ENCODE results near the gene CBX4.

CBX4 gene

DNA sequence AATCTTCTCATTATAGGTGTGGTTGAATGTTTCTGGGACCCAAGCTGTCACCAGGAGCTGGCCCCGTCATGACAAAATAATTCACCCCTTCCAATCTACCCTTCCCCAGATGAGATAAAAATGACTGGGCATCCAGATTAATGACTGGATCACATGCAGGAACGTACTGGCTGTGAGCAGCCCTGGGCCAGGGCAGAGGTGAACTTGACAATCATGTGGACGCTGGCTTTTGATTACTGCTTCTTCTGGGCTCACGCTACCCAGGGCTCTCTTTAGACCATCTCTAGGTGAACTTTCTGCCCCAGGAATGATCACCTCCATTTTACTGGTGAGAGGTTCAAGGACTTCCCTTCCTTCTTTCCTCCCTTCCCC lies 18.3 kb downstream of the CBX4 start:
- TF ChIP-seq RARB (CRISPR knock-in tag; IDR thresholded peaks at IDR 0.05) (no peak), BACH2 (CRISPR knock-in tag; IDR thresholded peaks at IDR 0.05; ENCODE audit: borderline replicate concordance) (no peak), ZNF8 (CRISPR knock-in tag; IDR thresholded peaks at IDR 0.05) (no peak), TOX (CRISPR knock-in tag; IDR thresholded peaks at IDR 0.05; ENCODE audit: borderline replicate concordance) (no peak), OSR1 (CRISPR knock-in tag; IDR thresholded peaks at IDR 0.05) (no peak), ZNF70 (CRISPR knock-in tag; IDR thresholded peaks at IDR 0.05) (no peak), ISL1 (CRISPR knock-in tag; IDR thresholded peaks at IDR 0.05) (no peak)
- TF ChIP-seq, protein P1, sequence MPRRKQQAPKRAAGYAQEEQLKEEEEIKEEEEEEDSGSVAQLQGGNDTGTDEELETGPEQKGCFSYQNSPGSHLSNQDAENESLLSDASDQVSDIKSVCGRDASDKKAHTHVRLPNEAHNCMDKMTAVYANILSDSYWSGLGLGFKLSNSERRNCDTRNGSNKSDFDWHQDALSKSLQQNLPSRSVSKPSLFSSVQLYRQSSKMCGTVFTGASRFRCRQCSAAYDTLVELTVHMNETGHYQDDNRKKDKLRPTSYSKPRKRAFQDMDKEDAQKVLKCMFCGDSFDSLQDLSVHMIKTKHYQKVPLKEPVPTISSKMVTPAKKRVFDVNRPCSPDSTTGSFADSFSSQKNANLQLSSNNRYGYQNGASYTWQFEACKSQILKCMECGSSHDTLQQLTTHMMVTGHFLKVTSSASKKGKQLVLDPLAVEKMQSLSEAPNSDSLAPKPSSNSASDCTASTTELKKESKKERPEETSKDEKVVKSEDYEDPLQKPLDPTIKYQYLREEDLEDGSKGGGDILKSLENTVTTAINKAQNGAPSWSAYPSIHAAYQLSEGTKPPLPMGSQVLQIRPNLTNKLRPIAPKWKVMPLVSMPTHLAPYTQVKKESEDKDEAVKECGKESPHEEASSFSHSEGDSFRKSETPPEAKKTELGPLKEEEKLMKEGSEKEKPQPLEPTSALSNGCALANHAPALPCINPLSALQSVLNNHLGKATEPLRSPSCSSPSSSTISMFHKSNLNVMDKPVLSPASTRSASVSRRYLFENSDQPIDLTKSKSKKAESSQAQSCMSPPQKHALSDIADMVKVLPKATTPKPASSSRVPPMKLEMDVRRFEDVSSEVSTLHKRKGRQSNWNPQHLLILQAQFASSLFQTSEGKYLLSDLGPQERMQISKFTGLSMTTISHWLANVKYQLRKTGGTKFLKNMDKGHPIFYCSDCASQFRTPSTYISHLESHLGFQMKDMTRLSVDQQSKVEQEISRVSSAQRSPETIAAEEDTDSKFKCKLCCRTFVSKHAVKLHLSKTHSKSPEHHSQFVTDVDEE (CRISPR knock-in tag; IDR thresholded peaks at IDR 0.05), result no peak
- TF ChIP-seq, protein P2, sequence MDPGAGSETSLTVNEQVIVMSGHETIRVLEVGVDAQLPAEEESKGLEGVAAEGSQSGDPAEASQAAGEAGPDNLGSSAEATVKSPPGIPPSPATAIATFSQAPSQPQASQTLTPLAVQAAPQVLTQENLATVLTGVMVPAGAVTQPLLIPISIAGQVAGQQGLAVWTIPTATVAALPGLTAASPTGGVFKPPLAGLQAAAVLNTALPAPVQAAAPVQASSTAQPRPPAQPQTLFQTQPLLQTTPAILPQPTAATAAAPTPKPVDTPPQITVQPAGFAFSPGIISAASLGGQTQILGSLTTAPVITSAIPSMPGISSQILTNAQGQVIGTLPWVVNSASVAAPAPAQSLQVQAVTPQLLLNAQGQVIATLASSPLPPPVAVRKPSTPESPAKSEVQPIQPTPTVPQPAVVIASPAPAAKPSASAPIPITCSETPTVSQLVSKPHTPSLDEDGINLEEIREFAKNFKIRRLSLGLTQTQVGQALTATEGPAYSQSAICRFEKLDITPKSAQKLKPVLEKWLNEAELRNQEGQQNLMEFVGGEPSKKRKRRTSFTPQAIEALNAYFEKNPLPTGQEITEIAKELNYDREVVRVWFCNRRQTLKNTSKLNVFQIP (CRISPR knock-in tag; IDR thresholded peaks at IDR 0.05; ENCODE audit: borderline replicate concordance, low read depth), result no peak
- ATAC-seq, result no peak

DNA sequence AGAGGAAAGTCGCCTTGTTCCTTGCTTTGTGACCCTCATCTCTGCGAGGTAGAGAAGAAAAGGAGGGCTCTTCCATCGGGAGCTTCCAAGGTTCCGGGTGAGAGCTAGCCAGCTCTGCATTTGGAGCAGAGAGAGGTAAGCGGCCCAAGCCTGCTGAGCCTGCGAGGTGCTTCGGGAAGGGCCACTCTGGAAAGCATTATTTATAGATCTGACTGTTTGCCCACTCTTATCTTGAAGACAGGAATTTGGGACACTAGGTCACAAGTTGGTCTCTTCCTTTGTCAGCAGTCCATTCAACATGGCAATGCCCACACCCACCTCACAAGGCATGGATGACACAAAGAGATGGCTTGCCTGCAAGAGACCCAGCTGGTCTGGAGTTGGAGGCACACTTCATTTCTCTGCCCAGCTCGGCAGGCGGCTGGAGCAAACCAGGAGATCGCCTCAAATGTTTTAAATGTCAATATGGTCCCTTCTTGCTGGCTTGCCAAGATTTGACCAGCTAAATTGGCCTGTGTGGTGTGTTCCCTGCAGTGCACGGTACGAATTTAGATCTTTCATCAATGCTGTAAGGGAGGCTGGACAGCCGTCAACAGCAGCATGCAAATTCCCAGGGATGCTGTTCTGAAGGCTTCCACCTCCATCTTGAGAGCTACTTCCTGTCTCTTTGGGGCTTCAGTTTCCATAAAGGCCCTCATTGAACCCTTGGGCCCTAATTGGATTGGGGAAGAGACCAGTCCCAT lies 19.5 kb downstream of the CBX4 start:
- TF ChIP-seq ESRRG (CRISPR knock-in tag; IDR thresholded peaks at IDR 0.05) (no peak), ZFP30 (CRISPR knock-in tag; IDR thresholded peaks at IDR 0.05) (no peak)
- ATAC-seq, result no peak

DNA sequence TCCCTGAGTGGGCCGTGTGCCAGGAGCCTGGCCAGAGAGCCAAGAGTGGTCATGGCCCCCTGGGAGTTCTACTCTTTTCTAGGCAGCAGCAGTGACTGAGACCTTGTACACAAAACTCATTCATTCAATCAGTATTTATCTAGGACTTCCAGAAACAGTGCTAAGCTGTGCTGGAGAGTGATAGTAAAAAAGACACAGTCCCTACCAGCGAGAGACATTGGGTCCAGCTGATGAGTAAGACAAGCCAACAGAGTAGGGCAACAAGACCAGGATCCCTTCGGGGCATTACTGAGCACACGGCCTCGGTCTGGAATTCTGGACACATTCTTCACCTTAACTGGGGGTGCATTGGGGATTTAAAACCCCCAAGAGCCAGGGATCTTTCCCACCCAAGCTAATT lies 20.2 kb downstream of the CBX4 start:
- ATAC-seq, result no peak
- TF ChIP-seq BACH2 (CRISPR knock-in tag; IDR thresholded peaks at IDR 0.05; ENCODE audit: borderline replicate concordance) (no peak), ZNF8 (CRISPR knock-in tag; IDR thresholded peaks at IDR 0.05) (no peak), RARB (CRISPR knock-in tag; IDR thresholded peaks at IDR 0.05) (no peak), ESRRG (CRISPR knock-in tag; IDR thresholded peaks at IDR 0.05) (no peak), ISL1 (CRISPR knock-in tag; IDR thresholded peaks at IDR 0.05) (no peak), TCF4 (CRISPR knock-in tag; IDR thresholded peaks at IDR 0.05; ENCODE audit: borderline replicate concordance) (no peak), ZNF565 (CRISPR knock-in tag; conservative IDR thresholded peaks at IDR 0.05; ENCODE audit: low read depth) (no peak), ZNF70 (CRISPR knock-in tag; IDR thresholded peaks at IDR 0.05) (no peak), GLIS3 (CRISPR knock-in tag; IDR thresholded peaks at IDR 0.05) (no peak), ZC3H10 (CRISPR knock-in tag; IDR thresholded peaks at IDR 0.05) (no peak), TOX (CRISPR knock-in tag; IDR thresholded peaks at IDR 0.05; ENCODE audit: borderline replicate concordance) (no peak), OSR1 (CRISPR knock-in tag; IDR thresholded peaks at IDR 0.05) (no peak), ZFP30 (CRISPR knock-in tag; IDR thresholded peaks at IDR 0.05) (no peak), ARNTL (CRISPR knock-in tag; IDR thresholded peaks at IDR 0.05; ENCODE audit: borderline replicate concordance, low read depth) (no peak), PPARA (CRISPR knock-in tag; IDR thresholded peaks at IDR 0.05; ENCODE audit: borderline replicate concordance) (no peak), CSDC2 (CRISPR knock-in tag; IDR thresholded peaks at IDR 0.05) (no peak)
- TF ChIP-seq, protein P2 (CRISPR knock-in tag; IDR thresholded peaks at IDR 0.05; ENCODE audit: borderline replicate concordance, low read depth), result no peak
- TF ChIP-seq, protein P3, sequence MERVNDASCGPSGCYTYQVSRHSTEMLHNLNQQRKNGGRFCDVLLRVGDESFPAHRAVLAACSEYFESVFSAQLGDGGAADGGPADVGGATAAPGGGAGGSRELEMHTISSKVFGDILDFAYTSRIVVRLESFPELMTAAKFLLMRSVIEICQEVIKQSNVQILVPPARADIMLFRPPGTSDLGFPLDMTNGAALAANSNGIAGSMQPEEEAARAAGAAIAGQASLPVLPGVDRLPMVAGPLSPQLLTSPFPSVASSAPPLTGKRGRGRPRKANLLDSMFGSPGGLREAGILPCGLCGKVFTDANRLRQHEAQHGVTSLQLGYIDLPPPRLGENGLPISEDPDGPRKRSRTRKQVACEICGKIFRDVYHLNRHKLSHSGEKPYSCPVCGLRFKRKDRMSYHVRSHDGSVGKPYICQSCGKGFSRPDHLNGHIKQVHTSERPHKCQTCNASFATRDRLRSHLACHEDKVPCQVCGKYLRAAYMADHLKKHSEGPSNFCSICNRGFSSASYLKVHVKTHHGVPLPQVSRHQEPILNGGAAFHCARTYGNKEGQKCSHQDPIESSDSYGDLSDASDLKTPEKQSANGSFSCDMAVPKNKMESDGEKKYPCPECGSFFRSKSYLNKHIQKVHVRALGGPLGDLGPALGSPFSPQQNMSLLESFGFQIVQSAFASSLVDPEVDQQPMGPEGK (CRISPR knock-in tag; IDR thresholded peaks at IDR 0.05; ENCODE audit: borderline replicate concordance), result no peak
- TF ChIP-seq, protein P4, sequence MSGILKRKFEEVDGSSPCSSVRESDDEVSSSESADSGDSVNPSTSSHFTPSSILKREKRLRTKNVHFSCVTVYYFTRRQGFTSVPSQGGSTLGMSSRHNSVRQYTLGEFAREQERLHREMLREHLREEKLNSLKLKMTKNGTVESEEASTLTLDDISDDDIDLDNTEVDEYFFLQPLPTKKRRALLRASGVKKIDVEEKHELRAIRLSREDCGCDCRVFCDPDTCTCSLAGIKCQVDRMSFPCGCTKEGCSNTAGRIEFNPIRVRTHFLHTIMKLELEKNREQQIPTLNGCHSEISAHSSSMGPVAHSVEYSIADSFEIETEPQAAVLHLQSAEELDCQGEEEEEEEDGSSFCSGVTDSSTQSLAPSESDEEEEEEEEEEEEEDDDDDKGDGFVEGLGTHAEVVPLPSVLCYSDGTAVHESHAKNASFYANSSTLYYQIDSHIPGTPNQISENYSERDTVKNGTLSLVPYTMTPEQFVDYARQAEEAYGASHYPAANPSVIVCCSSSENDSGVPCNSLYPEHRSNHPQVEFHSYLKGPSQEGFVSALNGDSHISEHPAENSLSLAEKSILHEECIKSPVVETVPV (CRISPR knock-in tag; IDR thresholded peaks at IDR 0.05), result no peak
- TF ChIP-seq, protein P5, sequence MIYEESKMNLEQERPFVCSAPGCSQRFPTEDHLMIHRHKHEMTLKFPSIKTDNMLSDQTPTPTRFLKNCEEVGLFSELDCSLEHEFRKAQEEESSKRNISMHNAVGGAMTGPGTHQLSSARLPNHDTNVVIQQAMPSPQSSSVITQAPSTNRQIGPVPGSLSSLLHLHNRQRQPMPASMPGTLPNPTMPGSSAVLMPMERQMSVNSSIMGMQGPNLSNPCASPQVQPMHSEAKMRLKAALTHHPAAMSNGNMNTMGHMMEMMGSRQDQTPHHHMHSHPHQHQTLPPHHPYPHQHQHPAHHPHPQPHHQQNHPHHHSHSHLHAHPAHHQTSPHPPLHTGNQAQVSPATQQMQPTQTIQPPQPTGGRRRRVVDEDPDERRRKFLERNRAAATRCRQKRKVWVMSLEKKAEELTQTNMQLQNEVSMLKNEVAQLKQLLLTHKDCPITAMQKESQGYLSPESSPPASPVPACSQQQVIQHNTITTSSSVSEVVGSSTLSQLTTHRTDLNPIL (CRISPR knock-in tag; IDR thresholded peaks at IDR 0.05; ENCODE audit: low read depth), result no peak

Data from SK-N-SH treated with all-trans-retinoic acid at 6 μM for 48 hours (cell line).